Progenitor cell of endocrine pancreas (in vitro differentiated cells): ENCODE measurements around the gene UBE2J1. TPM values are rescaled to one million over a fixed set of nuclear protein-coding genes. Genes with fewer than 3 reads are reported as not detected.

Source experiments
- DNase-seq: peaks from one replicate; pipeline ENCODE4 v3.0.0; 2021; ENCODE audit warnings: low spot score; ENCODE audit not compliant: unreplicated experiment
- H3K27ac Mint-ChIP-seq: 2 replicates; pipeline ENCODE4 v1.8.0; 2021; ENCODE audit warnings: mild to moderate bottlenecking, moderate library complexity, mixed read lengths
- H3K27me3 Mint-ChIP-seq: 2 replicates; pipeline ENCODE4 v1.8.0; 2021; ENCODE audit warnings: mixed read lengths
- H3K36me3 Mint-ChIP-seq: 2 replicates; pipeline ENCODE4 v1.8.0; 2022; ENCODE audit warnings: mixed read lengths; ENCODE audit not compliant: insufficient read depth
- H3K4me1 Mint-ChIP-seq: 2 replicates; pipeline ENCODE4 v1.8.0; 2021; ENCODE audit warnings: low read depth, mixed read lengths
- H3K4me3 Mint-ChIP-seq: 2 replicates; pipeline ENCODE4 v1.8.0; 2021; ENCODE audit warnings: low read depth, mild to moderate bottlenecking, moderate library complexity, mixed read lengths
- H3K9me3 Mint-ChIP-seq: 2 replicates; pipeline ENCODE4 v1.8.0; 2021; ENCODE audit warnings: low read depth, mixed read lengths
- total RNA-seq: library from RNA; stranded (reverse); gene quantifications from 2 replicates; pipeline ENCODE4 v1.2.1, GENCODE V29; 2021
- TF ChIP-seq, protein P1 (sequence below): fragments of 200-600 bp; sonication (generic); IDR thresholded peaks from one replicate; pipeline ENCODE4 v1.5.0; 2021; ENCODE audit warnings: antibody characterized with exemption, mild to moderate bottlenecking; ENCODE audit not compliant: unreplicated experiment

Gene UBE2J1
- total RNA-seq, 1 donor from 2014 or later, result 36.2 TPM

- Mint-ChIP-seq H3K27me3 (no peaks in the 10 kb centered on the region), H3K36me3 (no peaks in the 10 kb centered on the region), H3K4me3 (no peak overlapping the region), H3K27ac (no peak overlapping the region), H3K9me3 (no peaks in the 10 kb centered on the region), H3K4me1 (no peaks in the 10 kb centered on the region)
- TF ChIP-seq, protein P1, sequence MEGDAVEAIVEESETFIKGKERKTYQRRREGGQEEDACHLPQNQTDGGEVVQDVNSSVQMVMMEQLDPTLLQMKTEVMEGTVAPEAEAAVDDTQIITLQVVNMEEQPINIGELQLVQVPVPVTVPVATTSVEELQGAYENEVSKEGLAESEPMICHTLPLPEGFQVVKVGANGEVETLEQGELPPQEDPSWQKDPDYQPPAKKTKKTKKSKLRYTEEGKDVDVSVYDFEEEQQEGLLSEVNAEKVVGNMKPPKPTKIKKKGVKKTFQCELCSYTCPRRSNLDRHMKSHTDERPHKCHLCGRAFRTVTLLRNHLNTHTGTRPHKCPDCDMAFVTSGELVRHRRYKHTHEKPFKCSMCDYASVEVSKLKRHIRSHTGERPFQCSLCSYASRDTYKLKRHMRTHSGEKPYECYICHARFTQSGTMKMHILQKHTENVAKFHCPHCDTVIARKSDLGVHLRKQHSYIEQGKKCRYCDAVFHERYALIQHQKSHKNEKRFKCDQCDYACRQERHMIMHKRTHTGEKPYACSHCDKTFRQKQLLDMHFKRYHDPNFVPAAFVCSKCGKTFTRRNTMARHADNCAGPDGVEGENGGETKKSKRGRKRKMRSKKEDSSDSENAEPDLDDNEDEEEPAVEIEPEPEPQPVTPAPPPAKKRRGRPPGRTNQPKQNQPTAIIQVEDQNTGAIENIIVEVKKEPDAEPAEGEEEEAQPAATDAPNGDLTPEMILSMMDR, result no peak
- no peak for DNase-seq
Observed at GRCh38 chr6:89364586-89364985, 12.1 kb upstream of the UBE2J1 start.

GRCh38 chr6:89361171-89361570 lies 8.6 kb upstream of the UBE2J1 start:
- no peaks in the 10 kb centered on the region for H3K36me3 Mint-ChIP-seq
- TF ChIP-seq, protein P1, result no peak
- H3K4me1 Mint-ChIP-seq, result no peaks in the 10 kb centered on the region
- H3K4me3 Mint-ChIP-seq, result no peak overlapping the region
- no peaks in the 10 kb centered on the region for H3K27me3 Mint-ChIP-seq
- H3K27ac Mint-ChIP-seq, result no peak overlapping the region
- no peak for DNase-seq
- H3K9me3 Mint-ChIP-seq, result no peaks in the 10 kb centered on the region

DNA sequence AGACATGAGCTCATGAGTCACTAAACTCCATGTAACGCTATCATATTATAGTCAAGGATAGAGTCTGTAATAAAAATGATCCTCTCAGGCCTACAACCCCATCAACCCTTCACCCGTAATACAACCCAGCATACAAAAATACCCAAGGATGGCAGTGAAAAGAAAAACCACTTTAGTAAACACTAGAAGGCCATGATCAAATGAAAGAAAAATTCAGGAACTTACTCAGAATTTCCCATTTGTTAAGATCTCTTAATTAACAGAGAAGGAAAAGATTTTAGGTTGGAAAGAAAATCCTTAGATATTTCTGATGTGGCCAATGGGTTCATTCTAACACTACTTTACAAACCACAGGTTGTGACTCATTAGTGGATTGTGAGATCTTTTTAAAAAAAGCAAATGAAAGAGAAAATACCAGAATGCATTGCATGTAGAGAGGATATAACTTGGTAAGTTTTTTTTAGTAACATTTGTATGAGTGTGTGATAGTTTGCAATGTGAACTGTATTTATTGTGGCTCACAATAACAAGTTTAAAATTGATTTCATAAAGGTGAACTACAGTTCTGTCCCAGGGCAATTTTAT lies 8.0 kb upstream of the UBE2J1 start:
- TF ChIP-seq, protein P1, result no peak
- Mint-ChIP-seq H3K9me3 (no peaks in the 10 kb centered on the region), H3K27me3 (no peaks in the 10 kb centered on the region), H3K36me3 (no peaks in the 10 kb centered on the region), H3K4me3 (no peak overlapping the region), H3K27ac (no peak overlapping the region), H3K4me1 (no peaks in the 10 kb centered on the region)
- DNase-seq, result no peak

DNA sequence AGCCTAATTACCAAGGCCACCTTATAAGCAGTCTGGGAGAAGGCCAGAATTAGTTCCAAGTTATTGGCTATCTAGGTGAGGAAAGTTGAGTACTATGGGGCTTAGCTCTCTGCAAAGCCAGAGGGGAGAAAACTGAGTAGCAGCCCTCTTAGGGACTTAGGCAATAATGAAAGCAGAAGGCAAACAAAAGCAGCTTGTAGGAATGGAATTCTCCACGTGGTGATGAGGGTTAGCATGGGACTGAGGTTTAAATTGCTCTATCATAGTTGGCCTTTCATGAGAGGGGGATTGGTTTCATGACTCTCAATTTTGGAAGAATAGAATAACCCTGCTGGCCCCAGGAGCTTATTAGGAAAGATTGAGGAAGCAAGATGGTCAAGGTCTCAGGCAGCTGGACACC lies 7.0 kb upstream of the UBE2J1 start:
- H3K27me3 Mint-ChIP-seq, result no peaks in the 10 kb centered on the region
- TF ChIP-seq, protein P1, result no peak
- no peaks in the 10 kb centered on the region for H3K4me1 Mint-ChIP-seq
- DNase-seq, result no peak
- no peak overlapping the region for H3K4me3 Mint-ChIP-seq
- H3K27ac Mint-ChIP-seq, result peak overlapping the region; percentile 6
- no peaks in the 10 kb centered on the region for H3K9me3 Mint-ChIP-seq
- H3K36me3 Mint-ChIP-seq, result no peaks in the 10 kb centered on the region

GRCh38 chr6:89357390-89357789 lies 4.9 kb upstream of the UBE2J1 start:
- Mint-ChIP-seq H3K4me1 (peaks cover 4% of the 10 kb centered on the region), H3K9me3 (no peaks in the 10 kb centered on the region), H3K27me3 (no peaks in the 10 kb centered on the region), H3K36me3 (no peaks in the 10 kb centered on the region), H3K4me3 (no peak overlapping the region), H3K27ac (no peak overlapping the region)
- TF ChIP-seq, protein P1, result no peak
- no peak for DNase-seq
